PC-3 (cell line): ENCODE measurements around the gene DCUN1D1.

ENCODE experiments used
- EZH2 ChIP-seq: fragments of 300-600 bp; sonication (generic); IDR thresholded peaks from one replicate; pipeline ENCODE4 v1.6.1; 2017; ENCODE audit warnings: antibody characterized with exemption, mild to moderate bottlenecking, low read length; ENCODE audit not compliant: unreplicated experiment
- TF ChIP-seq, protein P1 (sequence below): fragments of 300-600 bp; sonication (generic); conservative IDR thresholded peaks from 2 replicates; pipeline ENCODE4 v1.5.1; 2017; ENCODE audit warnings: antibody characterized with exemption, low read depth, mild to moderate bottlenecking, low read length

DNA sequence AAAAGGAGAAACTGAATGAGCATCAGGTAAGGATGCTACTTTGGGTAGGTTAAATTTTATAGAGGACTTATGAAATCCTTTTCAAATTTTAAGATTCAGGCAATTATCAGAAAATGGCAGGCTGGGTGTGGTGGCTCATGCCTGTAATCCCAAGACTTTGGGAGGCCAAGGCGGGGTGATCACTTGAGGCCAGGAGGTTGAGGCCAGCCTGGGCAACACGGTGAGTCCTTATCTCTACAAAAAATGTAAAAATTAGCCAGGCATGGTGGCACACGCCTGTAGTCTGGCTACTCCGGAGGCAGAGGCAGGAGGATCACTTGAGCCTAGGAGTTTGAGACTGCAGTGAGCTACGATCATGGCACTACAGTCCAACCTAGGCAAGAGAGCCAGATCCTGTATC, 23.1 kb downstream of the DCUN1D1 start:
- no peak for TF ChIP-seq EZH2
- TF ChIP-seq, protein P1, sequence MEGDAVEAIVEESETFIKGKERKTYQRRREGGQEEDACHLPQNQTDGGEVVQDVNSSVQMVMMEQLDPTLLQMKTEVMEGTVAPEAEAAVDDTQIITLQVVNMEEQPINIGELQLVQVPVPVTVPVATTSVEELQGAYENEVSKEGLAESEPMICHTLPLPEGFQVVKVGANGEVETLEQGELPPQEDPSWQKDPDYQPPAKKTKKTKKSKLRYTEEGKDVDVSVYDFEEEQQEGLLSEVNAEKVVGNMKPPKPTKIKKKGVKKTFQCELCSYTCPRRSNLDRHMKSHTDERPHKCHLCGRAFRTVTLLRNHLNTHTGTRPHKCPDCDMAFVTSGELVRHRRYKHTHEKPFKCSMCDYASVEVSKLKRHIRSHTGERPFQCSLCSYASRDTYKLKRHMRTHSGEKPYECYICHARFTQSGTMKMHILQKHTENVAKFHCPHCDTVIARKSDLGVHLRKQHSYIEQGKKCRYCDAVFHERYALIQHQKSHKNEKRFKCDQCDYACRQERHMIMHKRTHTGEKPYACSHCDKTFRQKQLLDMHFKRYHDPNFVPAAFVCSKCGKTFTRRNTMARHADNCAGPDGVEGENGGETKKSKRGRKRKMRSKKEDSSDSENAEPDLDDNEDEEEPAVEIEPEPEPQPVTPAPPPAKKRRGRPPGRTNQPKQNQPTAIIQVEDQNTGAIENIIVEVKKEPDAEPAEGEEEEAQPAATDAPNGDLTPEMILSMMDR = no peak
